SU-DHL-6 (cell line): Measurements from ENCODE around the gene LRPAP1.

ENCODE experiments used
- CTCF ChIP-seq: fragments of 200-600 bp; sonication (generic); IDR thresholded peaks from one replicate; pipeline ENCODE4 v1.5.1; 2017; ENCODE audit warnings: antibody characterized with exemption, mild to moderate bottlenecking, low read length, moderate library complexity; ENCODE audit not compliant: insufficient read depth, poor library complexity, severe bottlenecking
- EZH2phosphoT487 ChIP-seq: fragments of 200-600 bp; sonication (generic), shearing (Covaris generic); conservative IDR thresholded peaks from 2 replicates; pipeline ENCODE4 v1.6.1; 2018; ENCODE audit warnings: mild to moderate bottlenecking, antibody characterized with exemption, low read length, moderate library complexity, mixed read lengths

GRCh38 chr4:3472411-3473141 lies 59.6 kb downstream of the LRPAP1 start:
- TF ChIP-seq CTCF (no peak), EZH2phosphoT487 (no peak)
